ENCODE data around the gene SLC25A21.

GRCh38 chr14:36757734-36758601 lies 414.4 kb downstream of the SLC25A21 start:
- no peak for TF ChIP-seq CTCF (conservative IDR thresholded peaks at IDR 0.05; ENCODE audit: low read depth in 2 of 2)
- TF ChIP-seq EZH2 (IDR thresholded peaks at IDR 0.05; ENCODE audit: low read depth, unreplicated experiment), result no peak
- TF ChIP-seq POLR2AphosphoS5 (IDR thresholded peaks at IDR 0.05; ENCODE audit: low read depth), result no peak
- TF ChIP-seq REST (IDR thresholded peaks at IDR 0.05; ENCODE audit: unreplicated experiment), result no peak
- TF ChIP-seq EZH2phosphoT487 (IDR thresholded peaks at IDR 0.05; ENCODE audit: unreplicated experiment), result no peak
- no peak for TF ChIP-seq JUNB (IDR thresholded peaks at IDR 0.05; ENCODE audit: unreplicated experiment)
- no peak for TF ChIP-seq ZNF331 (CRISPR knock-in tag; IDR thresholded peaks at IDR 0.05; ENCODE audit: low read depth)
- TF ChIP-seq NANOG (IDR thresholded peaks at IDR 0.05; ENCODE audit: borderline replicate concordance), result no peak
- no peak for TF ChIP-seq CREB1 (CRISPR knock-in tag; IDR thresholded peaks at IDR 0.05; ENCODE audit: low read depth)

Data from GM23338 (cell line).